Measurements from ENCODE around the gene CBARP.

The CBARP gene

GRCh38 chr19:1275976-1276627 lies 38.3 kb upstream of the CBARP start:
- no peak for DNase-seq (ENCODE audit: low spot score)

GRCh38 chr19:1275260-1275975 lies 37.6 kb upstream of the CBARP start, which contains the start of gene FAM174C:
Gene FAM174C, plus strand, starts transcription at chr19:1275530. Its CDS starts 20 bp downstream, at chr19:1275550.
- DNase-seq (ENCODE audit: low spot score): peak; percentile 96

GRCh38 chr19:1274852-1275259 lies 37.1 kb upstream of the CBARP start:
- DNase-seq (ENCODE audit: low spot score): no peak

- no peak for DNase-seq (ENCODE audit: low spot score)
These were observed 36.5 kb upstream of the CBARP start for GRCh38 chr19:1274081-1274851.

DNA sequence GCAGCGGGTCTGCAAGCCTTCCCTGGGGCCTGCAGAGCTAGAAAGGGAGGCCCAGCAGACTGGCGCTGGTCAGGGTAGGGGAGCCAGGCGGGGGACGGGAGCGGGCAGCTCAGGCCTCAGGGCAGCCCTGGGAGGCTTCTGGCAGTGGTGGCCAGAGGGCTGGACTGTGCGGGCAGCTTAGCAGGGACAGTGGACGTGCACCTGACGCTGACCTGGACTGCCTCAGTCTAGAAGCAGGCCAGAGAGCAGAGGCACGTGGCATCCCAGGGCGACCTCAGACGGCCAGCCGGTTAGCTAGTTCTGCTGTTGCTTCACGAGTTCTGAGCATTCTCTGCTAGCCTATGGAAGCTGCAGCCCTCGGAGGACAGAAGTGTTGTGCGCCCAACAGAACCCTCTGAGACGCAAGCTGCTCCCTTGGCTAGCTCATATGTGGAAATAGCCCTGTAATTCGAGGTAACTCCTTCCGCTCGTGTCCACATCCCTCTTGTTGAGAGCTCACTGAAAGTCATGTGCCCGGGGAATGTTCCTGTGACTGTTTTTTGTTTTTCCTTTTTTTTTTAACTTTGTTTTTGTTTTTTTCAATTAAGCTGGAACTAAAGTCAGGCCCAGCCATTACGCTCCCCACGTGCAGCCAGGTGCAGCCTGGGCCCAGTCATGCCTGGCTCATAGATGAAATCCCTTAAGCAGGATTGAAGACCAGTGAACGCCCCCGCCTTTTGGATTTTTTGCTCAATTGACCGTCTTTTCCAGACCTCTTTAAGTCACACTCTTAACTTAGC lies 35.6 kb upstream of the CBARP start:
- no peak for DNase-seq (ENCODE audit: low spot score)

DNA sequence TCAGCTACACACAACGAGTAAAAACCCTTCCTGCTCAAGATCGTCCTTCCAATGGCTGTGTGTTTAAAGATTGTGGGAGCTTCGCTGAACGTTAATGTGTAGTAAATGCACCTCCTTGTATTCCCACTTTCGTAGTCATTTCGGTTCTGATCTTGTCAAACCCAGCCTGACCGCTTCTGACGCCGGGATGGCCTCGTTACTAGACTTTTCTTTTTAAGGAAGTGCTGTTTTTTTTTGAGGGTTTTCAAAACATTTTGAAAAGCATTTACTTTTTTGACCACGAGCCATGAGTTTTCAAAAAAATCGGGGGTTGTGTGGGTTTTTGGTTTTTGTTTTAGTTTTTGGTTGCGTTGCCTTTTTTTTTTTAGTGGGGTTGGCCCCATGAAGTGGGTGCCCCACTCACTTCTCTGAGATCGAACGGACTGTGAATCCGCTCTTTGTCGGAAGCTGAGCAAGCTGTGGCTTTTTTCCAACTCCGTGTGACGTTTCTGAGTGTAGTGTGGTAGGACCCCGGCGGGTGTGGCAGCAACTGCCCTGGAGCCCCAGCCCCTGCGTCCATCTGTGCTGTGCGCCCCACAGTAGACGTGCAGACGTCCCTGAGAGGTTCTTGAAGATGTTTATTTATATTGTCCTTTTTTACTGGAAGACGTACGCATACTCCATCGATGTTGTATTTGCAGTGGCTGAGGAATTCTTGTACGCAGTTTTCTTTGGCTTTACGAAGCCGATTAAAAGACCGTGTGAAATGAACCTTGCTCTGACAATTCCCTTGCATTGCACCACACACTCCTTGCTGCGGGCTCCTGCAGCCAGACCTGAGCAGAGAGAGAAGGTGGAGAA lies 34.8 kb upstream of the CBARP start:
- DNase-seq (ENCODE audit: low spot score): no peak

- DNase-seq (ENCODE audit: low spot score): no peak
These were observed 34.0 kb upstream of the CBARP start for GRCh38 chr19:1271528-1272422.

GRCh38 chr19:1270854-1271527 lies 33.2 kb upstream of the CBARP start:
- DNase-seq (ENCODE audit: low spot score): no peak

DNA sequence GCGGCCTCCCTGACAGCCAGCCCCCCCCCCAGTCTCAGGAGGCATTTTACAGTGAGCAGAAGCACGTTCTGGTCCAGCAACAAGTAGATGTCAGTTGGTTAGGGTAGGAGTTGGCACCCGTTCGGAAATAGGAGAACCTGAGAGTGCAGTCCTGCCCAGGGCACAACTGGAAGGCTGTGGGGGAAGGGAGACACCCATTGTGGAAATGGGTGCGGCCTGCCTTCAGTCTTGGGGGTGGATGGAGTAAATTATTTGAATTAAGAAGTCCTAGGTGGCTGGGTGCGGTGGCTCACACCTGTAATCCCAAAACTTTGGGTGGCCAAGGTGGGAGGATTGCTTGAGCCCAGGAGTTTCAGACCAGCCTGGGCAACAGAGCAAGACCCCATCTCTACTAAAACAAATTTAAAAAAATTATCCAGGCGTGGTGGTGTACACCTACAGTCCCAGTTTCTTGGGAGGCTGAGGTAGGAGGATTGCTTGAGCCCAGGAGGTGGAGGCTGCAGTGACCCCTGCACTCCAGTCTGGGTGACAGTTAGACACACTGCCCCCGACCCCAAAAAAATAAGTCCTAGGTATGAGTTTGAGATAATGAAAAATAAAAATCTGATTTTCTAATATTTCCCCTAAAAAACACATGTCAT lies 32.5 kb upstream of the CBARP start:
- DNase-seq (ENCODE audit: low spot score): no peak

DNA sequence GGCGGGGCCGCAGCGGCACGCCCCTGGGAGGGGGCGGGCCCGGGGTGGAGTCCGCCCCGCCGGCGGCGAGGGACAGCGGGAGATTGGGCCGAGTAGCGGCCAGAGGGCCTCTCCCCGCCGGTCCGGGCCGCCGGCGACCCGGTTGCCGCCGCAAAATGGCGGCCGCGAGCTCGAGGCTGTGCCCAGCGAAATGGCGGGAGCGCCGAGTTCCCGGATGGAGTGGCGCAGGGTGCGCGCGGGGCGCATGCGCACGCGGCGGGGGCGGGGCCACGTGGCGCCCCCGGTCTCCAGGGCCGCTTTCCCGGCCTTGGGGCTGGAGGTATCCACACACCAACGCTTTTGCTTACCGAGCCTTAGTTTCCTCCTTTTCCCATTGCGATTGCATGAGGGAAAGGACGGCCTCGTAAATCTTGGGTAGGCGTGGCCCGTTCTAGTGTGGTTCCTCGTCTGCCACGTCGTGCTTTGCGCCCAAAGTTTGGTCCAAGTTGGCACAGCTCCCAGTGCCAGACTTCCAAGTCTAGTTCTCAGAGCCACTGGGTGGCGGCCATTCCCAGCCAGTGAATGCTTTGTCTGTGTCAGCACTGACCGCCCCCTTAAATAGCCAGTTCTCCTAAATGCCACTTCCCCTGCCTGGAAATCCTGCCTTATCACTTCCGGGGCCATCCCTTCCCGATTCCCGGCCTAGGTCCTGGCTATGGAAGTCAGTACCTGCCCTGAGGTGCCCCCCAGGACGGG lies 31.8 kb upstream of the CBARP start:
- peak; percentile 89 for DNase-seq (ENCODE audit: low spot score)

- peak; percentile 98 for DNase-seq (ENCODE audit: low spot score)
These were observed 31.3 kb upstream of the CBARP start, which contains the start of gene CIRBP for GRCh38 chr19:1269065-1269477. Gene CIRBP, plus strand, starts transcription at chr19:1269332. Its CDS starts 1,602 bp downstream, at chr19:1270934.

DNA sequence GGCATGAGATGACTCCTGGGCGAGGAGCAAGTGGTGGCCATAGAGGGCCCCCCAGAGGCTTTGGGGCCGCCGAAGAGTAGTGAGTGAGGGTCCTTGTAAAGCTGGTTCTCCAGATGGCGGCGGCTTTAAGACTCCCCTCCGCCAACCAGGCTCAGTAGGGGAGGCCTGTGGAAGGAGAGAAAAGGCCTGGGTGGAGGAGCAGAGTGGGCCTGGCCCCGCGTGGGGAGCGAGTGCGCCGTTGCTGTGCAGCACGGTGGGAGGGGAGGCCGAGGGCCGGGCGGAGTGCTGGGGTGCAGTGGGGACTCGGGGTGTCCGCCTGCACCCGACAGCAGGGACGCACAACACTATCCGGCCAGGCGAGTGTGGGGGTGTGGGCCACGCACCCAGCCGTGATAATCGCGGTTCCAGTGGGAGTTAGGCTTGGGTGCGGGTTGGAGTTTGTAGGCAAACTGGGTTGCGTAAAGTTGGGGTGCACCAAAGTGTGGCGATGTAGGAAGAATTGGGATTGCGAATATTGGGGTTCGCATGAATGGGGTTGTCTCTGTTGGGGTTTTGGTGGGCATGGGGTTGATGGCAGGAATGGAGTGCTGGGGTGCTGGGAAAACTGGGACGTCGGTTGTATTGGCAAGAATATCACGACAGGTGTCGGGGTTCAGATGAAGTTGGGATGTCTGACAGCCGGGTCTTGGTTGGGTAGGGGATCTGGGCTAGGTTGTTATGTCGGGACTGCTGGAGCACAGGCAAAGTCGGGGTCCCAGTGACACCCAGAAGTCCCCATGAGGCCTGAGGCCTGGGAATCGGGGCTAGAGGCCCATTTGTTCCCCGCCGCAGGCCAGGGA lies 30.6 kb upstream of the CBARP start:
- no peak for DNase-seq (ENCODE audit: low spot score)

- DNase-seq (ENCODE audit: low spot score): no peak
These were observed 29.8 kb upstream of the CBARP start for GRCh38 chr19:1267477-1268225.

GRCh38 chr19:1266916-1267476 lies 29.2 kb upstream of the CBARP start:
- peak; percentile 56 for DNase-seq (ENCODE audit: low spot score)

DNA sequence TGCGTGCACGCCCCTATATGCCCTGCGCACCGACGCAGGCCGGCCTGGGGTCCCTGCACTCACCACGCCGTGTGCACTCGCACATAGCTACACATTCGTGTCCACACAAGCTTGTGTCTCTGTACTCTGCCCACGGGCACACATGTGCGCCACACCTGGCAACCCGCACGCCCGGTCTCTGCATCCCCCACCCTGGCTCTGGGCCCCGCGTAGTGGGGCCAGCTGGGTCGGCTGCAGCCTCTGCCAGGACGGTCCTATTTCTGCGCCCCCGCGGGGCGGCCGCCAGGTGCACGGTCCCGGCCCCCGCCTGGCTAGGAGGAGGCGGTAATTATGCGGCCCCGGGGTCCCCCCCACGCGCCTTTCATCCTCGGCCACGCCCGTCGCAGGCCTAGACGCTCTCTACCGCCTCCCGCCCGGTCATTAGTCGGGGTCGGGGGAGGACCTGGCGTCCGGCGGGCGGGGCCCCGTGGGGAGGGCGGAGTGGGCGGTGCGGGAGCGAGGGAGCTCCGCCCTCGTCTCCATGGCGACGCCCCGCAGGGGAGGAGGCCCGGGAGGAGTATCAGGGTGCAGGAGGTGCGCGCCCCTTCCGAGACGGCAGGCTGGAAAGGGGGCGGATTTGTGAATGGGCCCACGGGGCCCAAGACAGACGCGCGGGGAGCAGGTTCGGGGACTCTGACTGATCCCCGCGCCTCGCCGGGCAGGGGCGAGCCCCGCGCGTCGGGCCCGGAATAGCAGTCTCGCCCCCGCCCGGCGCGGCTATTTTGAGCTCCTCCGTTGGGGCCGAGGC lies 28.5 kb upstream of the CBARP start:
- DNase-seq (ENCODE audit: low spot score): peak; percentile 90

Data from AG08395 (cell line).